ENCODE results near the gene CNPY1.

Gene CNPY1

DNA sequence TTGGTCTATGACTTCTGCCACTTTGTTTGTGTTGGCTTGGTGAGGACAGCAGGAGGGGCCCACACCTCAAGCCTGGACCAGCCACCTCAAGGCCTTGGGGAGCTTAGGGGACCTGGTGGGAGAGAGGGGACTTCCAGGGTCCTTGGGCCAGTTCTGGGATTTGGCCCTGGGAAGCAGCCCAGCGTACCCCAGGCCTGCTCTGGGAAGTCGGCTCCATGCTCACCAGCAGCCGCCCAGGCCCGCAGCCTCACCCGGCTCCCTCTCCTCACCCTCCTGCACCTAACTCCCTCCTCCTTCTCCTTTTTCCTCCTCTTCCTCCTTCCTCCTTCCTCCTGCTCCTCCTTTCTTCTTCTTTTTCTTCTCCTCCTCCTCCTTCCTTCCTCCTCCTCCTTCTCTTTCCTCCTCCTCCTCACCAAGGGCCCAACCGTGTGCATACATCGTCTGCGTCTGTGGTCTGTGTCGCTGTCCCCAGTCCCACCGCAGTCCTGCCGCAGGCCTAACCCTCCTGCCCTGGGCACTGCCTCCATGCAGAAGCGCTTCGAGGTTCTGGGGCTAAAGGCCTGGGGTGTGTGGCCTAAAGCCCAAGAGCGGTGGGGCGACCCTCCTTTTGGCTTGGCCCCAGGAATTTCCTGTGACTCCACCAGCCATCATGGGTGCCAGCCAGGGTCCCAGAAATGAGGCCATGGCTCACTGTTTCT, 83.1 kb downstream of the CNPY1 start:
- DNase-seq: no peak

DNA sequence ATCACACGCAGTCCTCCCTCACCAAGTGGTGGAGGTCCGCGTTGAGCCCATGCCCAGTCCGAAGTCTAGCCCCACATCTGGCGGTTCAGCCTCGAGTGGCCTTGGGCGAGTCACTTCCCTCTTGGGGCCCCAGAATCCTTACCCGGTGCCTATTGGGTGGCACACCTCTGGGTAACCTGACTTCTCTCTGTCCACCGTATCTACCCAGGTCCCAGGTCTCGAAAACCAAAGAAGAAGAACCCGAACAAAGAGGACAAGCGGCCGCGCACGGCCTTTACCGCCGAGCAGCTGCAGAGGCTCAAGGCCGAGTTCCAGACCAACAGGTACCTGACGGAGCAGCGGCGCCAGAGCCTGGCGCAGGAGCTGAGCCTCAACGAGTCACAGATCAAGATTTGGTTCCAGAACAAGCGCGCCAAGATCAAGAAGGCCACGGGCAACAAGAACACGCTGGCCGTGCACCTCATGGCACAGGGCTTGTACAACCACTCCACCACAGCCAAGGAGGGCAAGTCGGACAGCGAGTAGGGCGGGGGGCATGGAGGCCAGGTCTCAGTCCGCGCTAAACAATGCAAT, 84.1 kb downstream of the CNPY1 start:
- DNase-seq: no peak

DNA sequence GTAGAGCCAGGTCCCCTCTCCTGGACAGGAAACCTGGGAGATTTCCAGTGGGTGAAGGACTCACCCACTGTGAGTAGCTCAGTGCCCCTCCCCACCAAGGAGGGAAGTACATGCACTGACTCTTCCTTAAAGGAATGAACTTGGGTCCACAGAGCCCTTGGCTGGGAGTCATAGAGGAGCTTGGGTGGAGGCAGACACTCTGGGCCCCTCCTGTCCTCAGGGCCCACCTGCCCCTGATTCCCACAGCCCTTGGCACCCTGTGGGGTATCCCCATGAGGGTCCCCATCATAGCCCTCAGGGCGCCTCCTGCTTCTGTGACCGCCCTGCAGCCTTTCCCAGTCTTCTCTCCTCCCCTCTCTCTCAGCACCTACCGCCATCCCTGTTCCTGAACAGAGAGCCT, 84.7 kb downstream of the CNPY1 start:
- no peak for DNase-seq

DNA sequence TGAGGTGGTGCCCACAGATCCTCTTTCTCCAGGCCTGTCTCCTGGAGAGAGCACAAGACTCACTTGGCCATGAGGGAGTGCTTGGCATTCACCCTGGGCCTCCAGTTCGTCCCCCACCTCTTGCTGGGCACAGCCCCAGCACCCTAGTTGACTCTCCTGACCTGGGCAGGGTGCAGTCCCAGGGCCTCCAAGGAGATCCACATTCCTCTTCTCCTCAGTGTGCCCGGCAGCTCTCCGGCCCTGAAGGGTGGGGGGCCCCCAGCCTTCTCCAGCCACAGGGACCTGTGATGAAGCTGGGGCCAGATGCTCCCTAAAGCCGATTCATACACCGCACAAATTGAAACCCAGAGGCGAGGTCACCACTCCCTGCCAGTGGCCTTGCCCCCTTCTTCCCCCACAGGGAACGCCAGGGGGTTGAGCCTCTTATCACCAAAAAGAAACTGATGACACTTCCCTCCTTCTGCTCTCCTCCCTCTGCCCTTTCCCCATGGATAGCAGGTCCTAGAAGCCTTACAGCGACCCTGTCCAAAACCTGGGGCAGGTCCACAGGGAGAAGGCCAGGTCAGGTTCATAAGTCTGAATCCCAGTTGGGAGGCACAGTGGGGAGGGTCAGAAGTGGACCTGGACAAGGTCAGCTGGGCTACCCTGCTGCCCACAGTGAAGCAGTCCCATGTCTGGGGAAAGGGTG, 85.3 kb downstream of the CNPY1 start:
- no peak for DNase-seq

DNA sequence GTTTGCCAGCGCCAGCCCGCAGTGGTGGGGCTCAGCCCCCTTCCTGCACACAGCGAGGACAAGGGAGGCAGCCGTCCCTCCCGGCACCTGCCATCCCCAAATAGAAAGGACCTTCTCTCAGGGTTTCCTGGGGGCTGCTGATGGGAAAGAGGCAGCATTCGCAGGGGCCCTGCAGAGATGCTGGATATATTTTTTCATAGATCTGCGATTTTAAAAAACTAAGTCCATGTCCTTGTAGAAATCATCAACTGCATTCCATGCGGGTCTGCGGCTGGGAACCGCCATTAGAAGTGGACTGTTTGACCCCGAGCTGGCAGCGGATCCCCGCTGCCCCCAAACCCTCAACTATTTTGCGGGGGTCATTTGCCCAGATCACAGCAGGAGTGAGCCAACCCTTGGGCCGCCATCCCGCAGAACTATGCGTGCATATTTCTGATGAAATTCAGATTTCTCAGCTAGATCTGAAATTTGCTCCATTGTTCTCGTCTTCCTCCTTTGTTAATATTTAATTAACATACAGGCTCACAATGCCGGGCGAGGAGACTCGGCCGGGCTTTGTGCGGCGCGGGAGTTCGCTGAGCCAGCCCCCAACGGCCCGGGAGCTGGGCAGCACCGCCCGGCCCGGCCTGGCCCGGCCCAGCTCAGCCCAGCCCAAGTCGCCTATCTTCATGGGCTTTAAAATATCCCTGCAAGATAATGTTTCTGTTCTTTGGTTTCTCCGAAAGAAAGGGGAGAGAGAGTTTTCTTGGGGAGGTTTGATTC, 86.5 kb downstream of the CNPY1 start:
- DNase-seq: no peak

DNA sequence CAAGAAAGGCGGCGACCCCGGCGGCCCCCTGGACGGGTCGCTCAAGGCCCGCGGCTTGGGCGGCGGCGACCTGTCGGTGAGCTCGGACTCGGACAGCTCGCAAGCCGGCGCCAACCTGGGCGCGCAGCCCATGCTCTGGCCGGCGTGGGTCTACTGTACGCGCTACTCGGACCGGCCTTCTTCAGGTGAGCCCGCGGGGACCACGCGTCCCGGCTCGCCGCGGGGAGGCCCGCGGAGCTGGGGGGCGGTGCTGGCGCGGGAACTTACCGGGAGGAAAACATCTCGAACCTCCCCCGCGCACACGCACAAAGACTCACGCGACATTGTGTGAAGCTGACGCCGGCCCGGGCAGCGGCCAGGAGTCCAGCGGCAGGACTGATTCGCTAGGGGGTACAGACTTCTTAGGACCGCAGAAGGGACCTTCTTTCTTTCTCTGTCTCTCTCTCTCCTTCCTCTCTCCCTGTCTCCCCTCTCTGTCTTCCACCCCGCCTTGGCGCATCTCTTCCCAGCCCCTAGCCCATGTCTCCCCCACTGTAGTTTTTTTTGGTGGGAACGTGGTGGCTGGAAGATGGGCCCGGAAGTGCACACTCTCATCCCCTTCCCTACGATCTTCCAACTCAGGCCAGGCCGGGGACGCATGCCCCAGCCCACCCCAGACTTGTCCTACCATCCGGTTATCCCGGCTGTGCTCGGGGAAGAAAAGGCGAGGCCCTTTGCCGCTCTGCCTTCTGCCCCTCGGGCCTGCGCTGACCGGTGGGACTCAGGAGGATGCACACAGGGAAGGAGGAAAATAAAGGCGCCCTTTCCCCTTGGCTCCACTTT, 87.3 kb downstream of the CNPY1 start:
- DNase-seq: no peak

DNA sequence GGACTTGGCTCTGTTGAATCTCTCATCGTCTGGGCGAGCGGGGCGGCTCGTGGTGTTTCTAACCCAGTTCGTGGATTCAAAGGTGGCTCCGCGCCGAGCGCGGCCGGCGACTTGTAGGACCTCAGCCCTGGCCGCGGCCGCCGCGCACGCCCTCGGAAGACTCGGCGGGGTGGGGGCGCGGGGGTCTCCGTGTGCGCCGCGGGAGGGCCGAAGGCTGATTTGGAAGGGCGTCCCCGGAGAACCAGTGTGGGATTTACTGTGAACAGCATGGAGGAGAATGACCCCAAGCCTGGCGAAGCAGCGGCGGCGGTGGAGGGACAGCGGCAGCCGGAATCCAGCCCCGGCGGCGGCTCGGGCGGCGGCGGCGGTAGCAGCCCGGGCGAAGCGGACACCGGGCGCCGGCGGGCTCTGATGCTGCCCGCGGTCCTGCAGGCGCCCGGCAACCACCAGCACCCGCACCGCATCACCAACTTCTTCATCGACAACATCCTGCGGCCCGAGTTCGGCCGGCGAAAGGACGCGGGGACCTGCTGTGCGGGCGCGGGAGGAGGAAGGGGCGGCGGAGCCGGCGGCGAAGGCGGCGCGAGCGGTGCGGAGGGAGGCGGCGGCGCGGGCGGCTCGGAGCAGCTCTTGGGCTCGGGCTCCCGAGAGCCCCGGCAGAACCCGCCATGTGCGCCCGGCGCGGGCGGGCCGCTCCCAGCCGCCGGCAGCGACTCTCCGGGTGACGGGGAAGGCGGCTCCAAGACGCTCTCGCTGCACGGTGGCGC, 88.1 kb downstream of the CNPY1 start, which contains the start of gene EN2:
Gene EN2 (plus strand): TSS at position 19 of the 767 bp plus-strand sequence. CDS start 249 bp downstream, at position 268.
- DNase-seq: peak; percentile 5

DNA sequence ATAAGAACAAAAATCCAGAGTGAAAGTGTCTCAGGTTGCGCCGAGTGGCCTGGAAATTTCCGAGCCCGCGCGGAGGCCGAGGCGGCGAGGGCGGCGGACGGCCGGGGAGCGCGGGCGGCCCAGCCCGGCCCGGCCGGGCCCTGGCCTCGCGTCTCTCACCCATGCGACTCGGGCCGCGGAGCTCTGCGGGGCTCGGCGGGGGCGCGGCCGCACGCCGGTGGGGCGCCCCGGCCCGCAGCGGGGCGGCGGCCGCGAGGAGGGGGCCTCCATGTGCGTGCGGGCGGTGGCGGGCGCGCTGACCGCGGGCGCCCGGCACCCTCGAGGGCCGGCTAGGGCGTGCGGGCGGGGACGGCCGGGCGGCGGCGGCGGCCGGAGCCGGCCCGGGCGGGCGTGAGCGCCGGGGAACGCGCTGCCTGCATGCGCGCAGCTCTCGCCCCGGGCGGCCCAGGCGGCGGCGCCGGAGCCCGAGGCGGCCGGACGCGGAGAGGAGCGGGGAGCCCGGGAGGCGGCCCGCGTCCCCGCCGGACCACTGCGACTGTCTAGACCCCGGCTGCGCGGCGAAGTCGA, 88.7 kb downstream of the CNPY1 start:
- DNase-seq: no peak

DNA sequence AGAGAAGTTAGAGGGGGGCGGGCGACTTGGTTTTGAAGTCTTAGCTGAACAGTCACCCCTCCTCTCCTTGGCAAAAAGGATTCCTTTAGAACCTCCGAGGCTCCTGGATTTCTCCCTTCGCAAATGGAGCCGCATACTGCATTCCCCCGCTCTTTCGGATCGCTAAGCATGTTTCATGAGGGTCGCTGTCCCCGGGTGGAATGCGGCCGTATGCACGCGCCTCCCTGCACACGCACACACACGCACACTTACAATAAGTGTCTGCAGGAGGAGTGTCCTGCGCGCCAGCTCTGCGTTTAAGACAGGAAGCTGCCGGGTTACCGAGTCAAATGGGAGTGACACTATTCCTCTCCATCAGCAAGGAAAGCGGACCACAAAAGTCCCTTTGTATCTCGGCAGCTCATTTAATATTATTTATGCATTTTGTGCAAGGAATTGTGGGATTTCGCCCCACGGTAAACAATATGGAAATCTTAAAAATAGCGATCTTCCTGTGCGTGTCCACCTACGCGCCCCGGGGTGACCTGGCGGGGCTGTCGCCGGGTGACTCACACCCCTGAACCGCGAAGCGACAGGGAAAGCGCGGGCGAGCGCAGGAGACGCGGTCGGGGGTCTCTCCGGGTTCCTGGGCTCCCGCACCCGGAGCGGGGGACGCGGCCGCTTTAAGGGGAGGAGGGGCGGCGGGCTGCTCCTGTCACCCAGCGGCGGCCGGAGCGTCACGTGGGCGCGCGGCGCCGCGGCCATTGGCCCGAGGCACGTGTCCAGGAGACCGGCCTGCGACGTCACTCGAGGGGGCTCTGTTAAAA, 89.4 kb downstream of the CNPY1 start:
- DNase-seq: peak; percentile 82

DNA sequence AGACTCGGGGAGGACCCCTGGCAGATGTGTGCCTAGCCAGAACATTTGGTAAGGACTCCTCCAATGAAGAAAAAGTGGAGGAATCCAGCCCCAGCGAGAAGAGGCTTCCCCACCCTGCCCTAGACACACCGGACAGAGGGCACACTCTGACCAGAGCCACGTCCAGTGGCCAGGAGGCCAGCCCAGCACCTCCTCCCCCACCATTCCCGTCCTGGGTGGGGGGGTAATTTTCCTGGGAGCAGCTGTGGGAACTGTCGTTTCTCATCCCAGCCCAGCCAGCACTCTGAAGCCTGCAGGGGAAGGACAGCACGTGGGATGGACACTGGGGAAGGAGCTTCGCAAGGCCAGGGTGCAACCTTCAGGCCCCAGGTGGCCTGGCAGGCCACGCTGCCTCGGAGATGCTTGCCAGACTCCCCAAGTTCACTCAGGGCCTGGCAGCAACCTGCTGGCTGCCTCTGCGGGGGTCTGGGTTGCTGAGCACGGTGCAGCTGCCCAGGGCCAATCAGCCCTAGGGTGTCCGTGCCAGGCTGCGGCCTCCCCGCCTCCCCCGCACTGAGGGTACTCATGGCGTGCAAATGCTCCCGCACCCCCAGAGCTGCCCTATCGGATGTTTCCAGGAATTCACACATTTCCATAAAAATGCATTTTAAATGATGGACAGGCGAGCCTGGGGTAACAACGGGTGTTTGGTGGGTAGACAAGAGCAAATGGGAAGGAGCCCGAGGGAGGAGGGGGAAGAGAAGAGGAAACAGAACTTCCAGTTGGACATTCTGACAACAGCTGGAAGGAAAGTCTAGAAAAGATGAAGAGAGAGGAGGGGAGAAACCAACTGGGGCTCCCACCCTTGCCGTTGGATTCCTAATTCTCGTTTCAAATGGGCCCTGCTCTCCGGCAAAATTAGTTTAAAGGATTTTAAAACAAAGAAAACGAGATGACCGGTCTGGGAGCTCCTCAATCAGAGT, 90.3 kb downstream of the CNPY1 start:
- no peak for DNase-seq

DNA sequence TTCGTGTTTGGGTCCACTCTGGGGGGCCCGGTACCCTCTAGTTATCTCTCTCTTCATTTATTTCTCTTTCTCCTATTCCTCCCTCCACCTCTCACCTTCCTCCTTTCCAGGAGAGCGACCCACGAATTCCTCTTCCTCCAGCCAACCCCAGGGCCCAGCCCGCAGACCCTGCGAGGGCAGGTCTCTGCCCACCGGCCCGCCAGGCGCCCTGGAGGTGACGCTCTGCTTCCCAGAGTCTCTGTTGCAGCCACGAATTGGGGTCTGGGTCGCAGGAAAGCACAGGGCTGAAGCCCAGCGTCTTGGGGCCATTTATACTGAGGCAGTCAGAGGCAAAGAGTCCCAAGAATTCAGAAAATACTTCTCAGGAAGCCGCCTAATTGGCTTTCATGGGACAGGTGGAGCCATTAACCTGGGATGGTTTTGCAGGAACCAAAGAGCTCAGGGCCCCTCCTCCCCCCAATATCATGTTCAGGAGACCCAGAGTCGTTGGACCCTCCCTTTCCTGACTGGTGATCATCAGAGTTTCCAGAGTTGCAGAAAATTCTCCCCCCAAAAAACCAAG, 91.1 kb downstream of the CNPY1 start:
- DNase-seq: no peak

DNA sequence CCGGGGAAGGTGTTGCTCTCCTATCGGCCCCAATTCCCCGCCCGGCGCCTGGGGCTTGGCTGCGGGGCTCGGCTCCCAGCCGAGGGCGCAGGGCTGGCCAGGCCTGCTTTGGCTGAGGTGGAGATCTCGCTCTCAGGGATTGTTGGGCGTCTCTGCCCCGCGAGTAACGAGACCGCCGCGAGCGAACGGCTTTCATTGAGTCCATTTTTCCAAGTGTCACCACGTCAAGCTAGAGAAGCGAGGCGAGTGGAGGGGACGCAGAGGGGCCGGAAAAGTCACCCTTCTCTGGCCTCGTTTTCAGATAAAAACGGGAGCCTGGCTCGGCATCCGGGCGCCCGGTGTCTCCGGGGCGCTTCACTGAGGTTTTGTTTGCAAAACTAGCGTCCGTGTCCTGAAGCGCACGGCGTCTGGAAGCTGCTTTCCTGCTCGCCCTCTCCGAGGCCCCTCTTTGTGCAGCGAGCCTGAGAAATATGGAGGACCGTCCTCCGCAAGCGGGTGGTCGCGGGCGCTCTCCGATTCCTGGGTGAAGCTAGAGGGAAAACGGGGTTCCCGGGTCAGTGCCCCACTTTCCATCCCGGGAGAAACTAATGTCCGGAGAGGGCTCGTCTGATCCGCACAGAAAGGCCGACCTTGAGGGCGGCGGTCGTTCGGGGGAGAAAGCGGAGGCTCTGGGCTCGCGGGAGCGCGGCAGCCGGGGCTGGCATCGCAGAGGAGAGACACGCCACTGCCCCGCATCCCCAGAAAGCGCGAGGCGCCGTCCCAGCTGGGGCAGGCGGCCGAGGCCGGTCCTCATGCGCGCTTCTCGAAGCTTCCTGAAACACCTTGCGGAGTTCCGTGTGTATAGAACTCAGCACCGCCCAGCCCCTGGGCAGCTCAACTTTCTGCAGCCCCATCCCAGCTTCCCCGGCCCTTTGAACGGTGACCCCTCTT, 91.9 kb downstream of the CNPY1 start:
- DNase-seq: peak; percentile 9

DNA sequence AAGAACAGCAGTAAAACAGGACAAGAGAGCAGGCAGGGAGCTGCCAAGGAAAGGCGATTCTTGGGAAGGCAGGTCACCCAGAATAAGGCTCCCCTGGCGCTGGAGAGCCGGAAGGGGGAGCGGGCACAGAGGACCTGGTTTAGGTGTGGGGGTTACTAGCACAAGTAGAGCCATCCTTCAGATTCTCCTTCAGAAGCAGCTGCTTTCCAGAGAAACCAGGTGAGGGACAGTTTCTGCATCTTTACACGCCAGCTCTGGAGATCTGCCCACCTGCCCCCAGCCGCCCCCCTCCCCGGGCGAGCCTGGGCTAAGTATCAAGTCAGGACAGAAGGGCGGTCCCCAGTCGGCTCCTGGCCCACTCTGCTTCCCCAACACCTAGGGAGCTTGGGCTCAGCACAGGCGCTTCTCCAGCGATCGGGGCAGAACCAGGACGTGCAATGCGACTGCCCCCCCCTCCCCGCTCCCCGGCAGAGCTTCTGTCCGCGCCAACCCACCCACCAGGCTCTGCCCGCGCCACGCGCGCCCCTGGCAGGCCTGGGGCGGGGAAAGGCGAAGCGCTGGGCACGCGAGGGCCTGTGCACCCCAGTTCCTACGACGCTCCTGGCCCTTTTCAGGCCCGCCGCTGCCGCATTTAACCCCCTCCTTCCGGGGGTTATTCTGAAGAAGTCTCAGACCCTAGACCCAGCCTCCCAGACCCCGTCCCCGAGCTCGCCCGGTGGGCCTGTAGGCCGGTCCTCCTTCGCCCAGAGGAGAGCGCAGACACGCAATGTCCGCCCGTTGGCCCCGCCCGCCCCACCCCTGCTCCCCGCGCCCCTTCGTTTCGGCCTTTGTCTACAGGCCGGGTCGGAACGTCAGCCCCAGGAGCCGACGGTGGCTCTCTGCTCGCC, 92.8 kb downstream of the CNPY1 start:
- no peak for DNase-seq

DNA sequence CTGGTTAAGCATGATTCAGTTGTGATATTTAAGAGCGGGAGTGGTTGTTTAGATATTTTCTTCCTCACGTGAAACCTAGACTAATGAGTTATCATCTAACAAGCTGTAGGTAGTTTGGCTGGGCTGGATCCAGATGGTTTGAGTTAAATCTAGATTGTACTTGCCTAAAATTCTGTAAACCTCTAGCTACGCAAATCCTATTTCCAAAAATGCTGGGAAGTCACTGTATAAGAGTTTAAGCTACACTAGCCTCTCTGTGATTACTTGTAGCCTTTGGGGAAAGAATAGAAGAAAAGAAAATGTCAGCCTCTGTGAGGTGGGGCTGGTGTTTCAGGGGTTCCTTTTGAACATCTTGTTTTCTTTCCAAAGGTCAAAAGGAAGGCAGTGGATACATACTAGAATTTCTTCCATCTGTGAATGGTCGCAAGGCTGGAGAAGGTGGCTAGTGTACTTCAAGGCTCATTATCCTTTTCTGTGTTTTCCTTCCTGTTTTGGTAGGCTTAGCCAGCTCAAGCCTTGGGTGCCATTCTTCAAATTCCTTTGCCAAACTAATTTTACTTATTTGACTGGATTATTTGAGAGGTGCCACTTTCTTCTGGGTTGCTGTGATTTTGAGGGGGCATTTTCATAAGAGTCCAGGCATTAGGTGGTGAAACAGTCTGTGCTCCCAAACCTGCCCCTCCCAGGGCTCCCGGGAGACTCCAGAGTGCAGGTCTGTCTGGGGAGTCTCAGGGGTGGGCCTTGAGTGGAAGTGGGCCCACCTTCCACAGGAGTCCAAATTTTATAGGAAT, 93.7 kb downstream of the CNPY1 start:
- DNase-seq: no peak

DNA sequence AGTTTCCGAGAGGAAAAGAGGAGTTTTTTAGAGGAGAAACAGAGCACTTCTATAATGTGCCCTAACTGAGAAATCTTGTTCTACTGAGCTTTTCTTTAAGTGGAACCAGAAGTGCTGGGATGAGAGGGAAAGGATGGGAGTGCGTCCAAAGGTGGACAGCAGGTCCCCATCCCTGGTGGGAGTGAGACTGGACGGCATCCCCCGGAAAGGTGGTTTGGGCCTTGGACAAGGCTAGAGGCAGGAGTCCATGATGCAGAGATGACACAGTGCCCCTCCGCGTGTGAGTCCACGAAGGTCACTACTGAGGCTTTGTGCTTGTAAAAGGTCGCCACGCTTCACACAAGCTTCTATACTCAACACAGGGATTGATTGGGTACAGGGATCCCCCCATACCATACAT, 94.5 kb downstream of the CNPY1 start:
- DNase-seq: no peak

Measured in NCI-H1105 treated with DMSO at 0.1 percent for 48 hours (cell line).